Islet of Langerhans (tissue), 1 donor: Measurements from ENCODE around the gene KCNS3.

Source experiments
- FAIRE-seq: peaks from one replicate; lab custom pipeline; 2011; peaks lifted over from hg19 to GRCh38; lab: Jason Lieb, UNC

Gene KCNS3

GRCh38 chr2:17879137-17879912, 858 bp downstream of the KCNS3 start:
- FAIRE-seq: no peak

DNA sequence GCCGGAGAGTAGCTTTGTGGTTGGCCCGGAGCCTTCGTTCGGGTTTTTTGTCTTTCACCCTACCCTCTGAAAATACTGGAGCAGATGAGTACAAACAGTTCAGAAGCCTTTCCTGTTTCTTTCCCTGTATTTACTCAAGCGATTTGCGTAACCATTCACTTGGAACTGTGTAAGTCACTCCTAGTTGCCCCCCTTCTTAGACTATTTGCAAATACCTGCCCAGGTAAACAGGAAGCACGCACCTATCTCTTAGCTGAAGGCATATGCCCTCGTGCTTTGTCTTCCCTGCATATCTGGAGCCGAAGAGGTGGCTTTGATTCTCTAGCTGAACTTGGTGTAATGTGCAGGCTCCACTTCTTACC, 1.4 kb downstream of the KCNS3 start:
- FAIRE-seq: no peak

- no peak for FAIRE-seq
Measured at GRCh38 chr2:17892770-17893534, 14.5 kb downstream of the KCNS3 start.

DNA sequence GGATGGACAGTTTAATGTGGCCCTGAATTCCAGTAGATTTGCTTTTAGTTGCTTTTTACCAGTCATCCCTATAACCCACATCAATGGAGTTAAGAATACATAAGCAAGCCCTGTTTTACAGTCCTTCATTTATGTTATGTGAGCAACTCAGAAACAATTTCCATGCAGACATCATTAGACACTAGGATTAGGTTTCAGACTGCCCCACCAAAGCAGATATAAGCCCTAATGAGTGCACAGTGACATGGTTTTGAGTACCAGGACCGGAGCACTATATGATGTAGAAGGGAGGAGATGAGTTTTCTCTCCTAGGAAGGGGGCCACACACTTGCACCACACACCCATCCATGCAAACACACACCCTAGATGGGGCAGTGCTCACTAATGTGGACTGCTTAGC, 15.5 kb downstream of the KCNS3 start:
- no peak for FAIRE-seq

GRCh38 chr2:17894556-17894955, 16.1 kb downstream of the KCNS3 start:
- FAIRE-seq: no peak

- FAIRE-seq: no peak
Measured at GRCh38 chr2:17899871-17900270, 21.4 kb downstream of the KCNS3 start.

GRCh38 chr2:17901246-17901645, 22.8 kb downstream of the KCNS3 start:
- FAIRE-seq: no peak

- FAIRE-seq: no peak
Measured at GRCh38 chr2:17910980-17911379, 32.5 kb downstream of the KCNS3 start.

DNA sequence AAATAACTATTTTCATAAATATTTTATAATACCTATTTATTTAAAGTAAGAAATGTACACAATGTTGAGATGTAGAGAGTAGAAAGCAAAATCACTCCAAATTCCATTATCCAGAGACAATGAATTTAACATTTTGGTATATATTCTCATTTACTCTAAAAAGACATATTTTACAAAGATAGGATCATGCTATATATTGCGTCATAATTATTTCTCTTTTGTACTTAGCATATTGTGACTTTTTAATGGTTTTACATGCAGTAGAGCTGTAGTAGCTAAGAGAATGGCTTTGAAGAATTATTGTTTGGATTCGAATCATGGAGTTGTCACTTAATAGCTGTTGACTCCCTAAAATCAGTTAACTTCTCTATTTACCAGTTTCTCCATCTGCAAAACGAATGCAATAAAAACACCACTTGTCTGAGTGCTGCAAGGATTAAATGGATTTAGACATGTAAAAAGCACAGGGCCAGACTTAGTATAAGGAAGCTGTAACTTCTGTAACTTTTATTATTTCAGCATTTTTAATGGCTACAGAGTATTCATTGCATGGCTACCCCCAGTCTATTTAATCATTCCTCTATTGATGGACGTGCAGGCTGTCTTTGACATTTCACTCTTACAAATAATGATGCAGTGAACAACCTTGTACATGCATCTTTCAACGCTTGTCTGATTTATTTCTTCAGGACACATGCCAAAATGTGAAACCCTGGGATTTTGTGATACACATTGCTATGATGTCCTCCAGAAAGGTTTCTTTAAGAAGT, 33.2 kb downstream of the KCNS3 start:
- no peak for FAIRE-seq

DNA sequence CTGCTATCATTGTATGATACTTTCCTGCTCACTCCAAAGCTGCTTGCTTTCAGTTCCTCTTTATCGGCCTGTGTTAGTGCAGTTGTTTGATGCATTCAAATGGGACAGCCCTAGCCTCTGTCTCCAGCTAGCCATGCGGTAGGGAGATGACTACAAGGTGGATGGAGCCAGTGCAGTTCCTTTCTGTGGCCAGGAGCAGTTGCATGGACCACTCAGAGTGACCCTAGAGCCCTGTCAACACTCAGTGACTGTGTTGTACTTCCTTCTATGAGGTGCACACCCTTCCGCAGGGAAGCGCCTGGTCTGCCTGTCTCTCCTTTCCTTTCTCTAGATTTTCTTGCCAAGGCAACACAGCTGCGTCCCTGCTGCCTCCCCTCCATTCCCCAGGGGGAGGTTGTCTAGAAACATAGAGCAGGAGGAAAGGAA, 33.8 kb downstream of the KCNS3 start:
- no peak for FAIRE-seq

DNA sequence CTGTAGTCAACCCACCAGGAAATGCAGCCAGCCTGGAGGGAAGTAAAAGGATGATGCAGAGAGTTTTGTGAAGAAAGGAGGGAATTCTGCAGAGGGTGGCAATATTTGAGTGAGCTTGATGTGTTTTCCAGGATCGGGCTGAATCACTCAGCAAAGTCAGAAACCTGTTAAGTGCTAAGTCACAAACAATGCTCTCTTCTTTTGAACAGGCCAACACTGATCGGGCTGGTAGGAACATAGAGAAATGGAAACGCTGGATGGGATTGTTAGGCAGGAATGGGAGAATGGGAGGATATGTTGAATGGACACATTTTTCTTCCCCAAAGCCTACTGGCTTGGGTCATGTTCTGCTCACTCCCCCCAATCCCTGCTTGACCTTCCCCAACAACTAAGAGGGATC, 36.6 kb downstream of the KCNS3 start:
- no peak for FAIRE-seq

GRCh38 chr2:17915811-17916518, 37.5 kb downstream of the KCNS3 start:
- no peak for FAIRE-seq

DNA sequence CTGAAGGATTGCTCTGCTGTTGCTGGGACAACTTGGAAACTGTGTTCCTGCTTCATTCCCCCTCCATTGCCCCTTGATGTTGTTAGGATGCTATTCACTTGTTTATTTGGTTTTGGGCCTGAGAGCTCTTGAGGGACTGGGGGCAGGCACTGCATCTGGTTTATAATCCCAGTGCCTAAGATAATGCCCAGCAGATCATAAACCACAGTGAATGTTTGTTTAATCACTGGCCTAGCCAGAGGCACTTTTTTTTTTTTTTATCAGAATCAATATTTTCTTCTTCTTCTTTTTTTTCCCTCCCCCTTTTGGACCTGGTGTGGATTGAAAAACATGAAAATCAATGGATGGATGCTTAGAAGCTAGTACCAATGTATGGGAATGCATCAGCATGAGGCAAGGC, 38.1 kb downstream of the KCNS3 start:
- no peak for FAIRE-seq

DNA sequence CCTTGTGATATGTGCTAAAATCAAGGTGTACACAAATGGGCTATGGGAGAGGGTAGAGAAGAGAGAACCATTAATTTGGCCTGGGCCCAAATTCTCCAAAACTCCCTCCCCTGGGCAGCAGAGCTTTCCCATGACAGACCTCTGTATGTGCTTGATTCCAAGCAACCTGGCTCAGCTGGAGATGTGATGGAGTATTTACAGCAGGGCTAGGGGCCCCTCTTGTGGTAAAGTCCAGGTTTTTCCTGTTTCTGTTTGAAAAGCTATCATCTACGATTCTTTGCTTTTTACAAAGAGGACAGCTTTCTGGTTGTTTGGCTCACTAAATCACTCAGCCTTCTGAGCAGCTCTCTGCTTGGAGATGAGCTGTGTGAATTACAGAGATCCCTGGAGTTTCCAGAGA, 40.3 kb downstream of the KCNS3 start:
- FAIRE-seq: no peak

DNA sequence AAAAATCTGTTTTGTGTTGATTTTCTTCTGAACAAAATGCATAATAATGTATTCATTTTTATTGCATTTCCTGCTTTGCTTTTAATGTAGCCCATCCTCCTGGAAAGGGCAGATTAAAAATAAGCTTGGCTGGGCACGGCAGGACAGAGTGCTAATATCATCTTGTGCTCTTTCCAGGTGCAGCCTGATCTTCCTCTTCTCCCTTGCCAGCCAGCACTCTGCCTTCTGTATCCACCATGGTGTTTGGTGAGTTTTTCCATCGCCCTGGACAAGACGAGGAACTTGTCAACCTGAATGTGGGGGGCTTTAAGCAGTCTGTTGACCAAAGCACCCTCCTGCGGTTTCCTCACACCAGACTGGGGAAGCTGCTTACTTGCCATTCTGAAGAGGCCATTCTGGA, 52.3 kb downstream of the KCNS3 start:
- no peak for FAIRE-seq

DNA sequence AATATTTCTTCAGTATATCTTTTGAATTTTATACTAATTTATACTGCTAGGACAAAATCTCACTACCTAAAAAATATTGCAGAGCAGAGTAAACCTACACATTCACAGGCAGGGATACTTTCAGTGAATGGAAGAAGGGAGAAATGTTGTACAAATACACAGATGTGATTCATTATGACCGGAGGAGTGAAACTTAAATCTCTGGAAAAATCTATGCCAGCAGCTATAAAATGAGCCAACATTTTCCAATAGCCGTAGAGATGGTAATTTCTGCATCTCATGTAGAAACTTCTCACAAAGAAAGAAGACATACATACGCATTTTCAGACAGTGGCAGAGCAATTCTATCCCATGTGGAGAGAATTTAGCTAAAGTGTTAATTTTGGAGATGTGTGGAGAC, 54.8 kb downstream of the KCNS3 start:
- FAIRE-seq: no peak

DNA sequence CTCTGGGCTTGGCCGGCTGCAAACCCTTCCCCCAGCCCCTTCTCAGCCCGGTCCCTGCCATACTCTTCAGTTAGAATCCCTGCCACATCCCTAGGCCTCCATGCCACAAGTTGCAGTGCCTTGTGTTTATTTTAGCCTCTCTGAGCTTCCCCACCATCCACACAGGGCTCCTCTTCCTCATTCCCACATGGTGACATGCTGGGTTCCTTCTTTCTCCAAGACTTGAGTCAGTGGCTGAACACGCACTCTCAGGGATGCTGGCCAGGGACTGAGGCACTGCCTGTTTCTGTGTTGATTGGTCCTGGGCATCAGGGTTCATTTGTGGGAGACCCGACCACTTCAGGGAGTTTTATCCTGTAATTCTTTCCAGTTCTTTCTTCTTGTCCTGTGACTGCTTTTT, 56.3 kb downstream of the KCNS3 start:
- FAIRE-seq: no peak

- no peak for FAIRE-seq
Measured at GRCh38 chr2:17935242-17935885, 56.9 kb downstream of the KCNS3 start.

DNA sequence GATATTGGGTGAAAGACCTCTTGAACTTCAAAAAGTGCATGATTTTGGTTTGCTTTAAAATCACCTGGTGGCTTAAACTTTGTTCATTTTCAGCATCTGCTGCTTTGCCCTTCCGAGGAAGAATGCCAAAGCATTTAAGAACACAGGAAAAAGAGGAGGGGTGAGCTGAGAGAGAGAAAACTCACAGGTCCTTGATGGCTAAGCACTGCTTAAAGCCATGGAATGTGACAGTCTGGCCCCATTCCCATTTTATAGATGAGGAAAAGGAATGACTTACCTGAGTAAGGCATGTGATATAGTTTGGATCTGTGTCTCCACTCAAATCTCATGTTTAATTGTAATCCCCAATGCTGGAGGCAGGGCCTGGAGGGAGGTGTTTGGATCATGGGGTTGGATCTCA, 58.1 kb downstream of the KCNS3 start:
- FAIRE-seq: no peak

DNA sequence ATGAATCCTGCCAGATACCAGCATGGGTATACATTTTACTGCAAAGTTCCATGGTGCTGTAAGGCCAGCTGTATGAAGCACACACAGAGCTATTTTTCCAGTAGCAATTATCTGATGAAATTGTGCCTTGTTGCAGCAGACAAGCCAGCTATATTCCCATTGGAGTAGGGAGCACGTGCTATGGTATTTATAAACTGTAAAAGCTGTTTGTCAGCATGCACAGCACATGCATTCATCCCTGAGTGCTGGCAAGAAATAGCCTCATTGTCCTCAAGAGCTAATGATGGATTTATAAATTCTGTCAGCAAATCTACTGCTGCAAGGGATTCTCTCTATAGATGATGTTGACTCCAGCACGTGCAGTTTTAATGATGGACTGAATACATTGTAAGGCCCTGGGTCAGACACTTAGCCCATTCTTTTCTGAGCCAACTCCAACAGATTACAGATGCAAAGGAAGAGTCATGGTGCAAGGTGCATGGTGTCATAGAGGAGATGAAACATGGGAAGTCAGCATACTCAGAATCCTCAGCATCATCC, 61.7 kb downstream of the KCNS3 start:
- no peak for FAIRE-seq

- FAIRE-seq: no peak
Measured at GRCh38 chr2:17943444-17943843, 65.0 kb downstream of the KCNS3 start.

- FAIRE-seq: no peak
Measured at GRCh38 chr2:17947113-17947512, 68.6 kb downstream of the KCNS3 start.
